ENCODE measurements around the gene ARHGAP29. TPM values are rescaled to one million over a fixed set of nuclear protein-coding genes. Genes with fewer than 3 reads are reported as not detected.

ARHGAP29 gene
- polyA plus RNA-seq, 3 donors = 0.69 to 0.98 (median 0.81) TPM

DNA sequence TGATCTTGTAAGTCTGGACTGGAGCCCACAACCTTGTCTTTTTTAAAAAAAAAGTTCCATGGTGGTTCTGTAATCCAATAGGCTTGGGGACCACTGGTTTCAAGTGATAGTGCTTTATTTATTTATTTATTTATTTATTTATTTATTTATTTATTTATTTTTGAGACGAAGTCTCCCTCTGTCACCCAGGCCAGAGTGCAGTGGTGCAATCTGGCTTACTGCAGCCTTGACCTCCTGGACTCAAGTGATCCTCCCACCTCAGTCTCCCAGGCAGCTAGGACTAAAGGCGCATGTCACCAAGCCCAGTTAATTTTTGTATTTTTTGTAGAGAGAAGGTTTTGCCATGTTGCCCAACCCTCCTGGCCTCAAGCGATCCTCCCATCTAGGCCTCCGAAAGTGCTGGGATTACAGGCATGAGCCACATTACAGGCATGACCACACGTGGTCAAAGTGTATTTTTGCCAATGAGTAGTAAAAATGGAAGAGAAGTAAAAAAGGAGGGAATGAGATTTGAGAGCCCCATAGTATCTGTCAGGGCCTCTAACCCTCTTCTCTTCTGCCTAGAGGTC lies 44.8 kb upstream of the ARHGAP29 start:
- WGBS (ENCODE audit: insufficient coverage) = 100% methylated on average over 2 of the region's 5 CpGs

GRCh38 chr1:94281361-94282142 lies 44.2 kb upstream of the ARHGAP29 start:
- WGBS (ENCODE audit: insufficient coverage) = 87% methylated on average over 3 of the region's 6 CpGs
- H3K27ac Mint-ChIP-seq = no peak overlapping the region
- Histone ChIP-seq H3K27ac (ENCODE audit: low read depth in 1 of 2, low read length in 2 of 2) (no peak overlapping the region), H4K20me1 (ENCODE audit: insufficient read depth, low read length) (no peaks in the 10 kb centered on the region), H3K9ac (ENCODE audit: insufficient read depth, low read length, poor library complexity, severe bottlenecking) (no peak overlapping the region), H3K36me3 (replicated peaks in 1 of 2; ENCODE audit: control insufficient read depth in 1 of 2, insufficient read depth in 2 of 2, low read length in 2 of 2) (no peaks in the 10 kb centered on the region), H3K4me1 (ENCODE audit: control insufficient read depth in 1 of 2, insufficient read depth in 2 of 2, low read length in 2 of 2) (peaks cover 14 to 21% of the 10 kb centered on the region in 2 donors), H3K9me3 (replicated peaks in 1 of 2; ENCODE audit: control insufficient read depth in 1 of 2, insufficient read depth in 1 of 2, low read length in 2 of 2) (no peaks in the 10 kb centered on the region), H3K27me3 (ENCODE audit: control insufficient read depth in 2 of 2, insufficient read depth in 2 of 2, low read length in 2 of 2) (peaks cover 15 to 17% of the 10 kb centered on the region in 2 donors), H2AFZ (ENCODE audit: insufficient read depth, low read depth, low read length, poor library complexity, severe bottlenecking) (no peak overlapping the region), H3K4me3 (replicated peaks in 1 of 3; ENCODE audit: low read depth in 2 of 3, low read length in 3 of 3) (no peak overlapping the region), H3K79me2 (ENCODE audit: insufficient read depth, low read length) (no peaks in the 10 kb centered on the region), H3K4me2 (replicated peaks; ENCODE audit: extremely low read depth, low read length, poor library complexity, severe bottlenecking) (no peak overlapping the region)
- intact Hi-C loops (cut with micrococcal nuclease) = no loop called here
- no peaks in the 10 kb centered on the region for H3K36me3 Mint-ChIP-seq
- peaks cover 0 to 3% (median 0%) of the 10 kb centered on the region in 7 donors for H3K9me3 Mint-ChIP-seq
- TF ChIP-seq, protein P1, sequence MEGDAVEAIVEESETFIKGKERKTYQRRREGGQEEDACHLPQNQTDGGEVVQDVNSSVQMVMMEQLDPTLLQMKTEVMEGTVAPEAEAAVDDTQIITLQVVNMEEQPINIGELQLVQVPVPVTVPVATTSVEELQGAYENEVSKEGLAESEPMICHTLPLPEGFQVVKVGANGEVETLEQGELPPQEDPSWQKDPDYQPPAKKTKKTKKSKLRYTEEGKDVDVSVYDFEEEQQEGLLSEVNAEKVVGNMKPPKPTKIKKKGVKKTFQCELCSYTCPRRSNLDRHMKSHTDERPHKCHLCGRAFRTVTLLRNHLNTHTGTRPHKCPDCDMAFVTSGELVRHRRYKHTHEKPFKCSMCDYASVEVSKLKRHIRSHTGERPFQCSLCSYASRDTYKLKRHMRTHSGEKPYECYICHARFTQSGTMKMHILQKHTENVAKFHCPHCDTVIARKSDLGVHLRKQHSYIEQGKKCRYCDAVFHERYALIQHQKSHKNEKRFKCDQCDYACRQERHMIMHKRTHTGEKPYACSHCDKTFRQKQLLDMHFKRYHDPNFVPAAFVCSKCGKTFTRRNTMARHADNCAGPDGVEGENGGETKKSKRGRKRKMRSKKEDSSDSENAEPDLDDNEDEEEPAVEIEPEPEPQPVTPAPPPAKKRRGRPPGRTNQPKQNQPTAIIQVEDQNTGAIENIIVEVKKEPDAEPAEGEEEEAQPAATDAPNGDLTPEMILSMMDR (IDR thresholded peaks at IDR 0.05) = no peak
- no peak for DNase-seq
- H3K4me1 Mint-ChIP-seq = peaks cover 16% of the 10 kb centered on the region
- H3K4me3 Mint-ChIP-seq = peak overlapping the region in 1 of 2 donors; percentile 30
- peaks cover 8 to 24% (median 8%) of the 10 kb centered on the region in 3 donors for H3K27me3 Mint-ChIP-seq (ENCODE audit: low read depth in 3 of 3)

More for the DNA sequence above, 44.8 kb upstream of the ARHGAP29 start:
- intact Hi-C loops (cut with micrococcal nuclease) = no loop called here
- Histone ChIP-seq H3K9ac (ENCODE audit: insufficient read depth, low read length, poor library complexity, severe bottlenecking) (no peak overlapping the region), H3K4me1 (ENCODE audit: control insufficient read depth in 1 of 2, insufficient read depth in 2 of 2, low read length in 2 of 2) (peaks cover 18 to 21% of the 10 kb centered on the region in 2 donors), H3K27me3 (ENCODE audit: control insufficient read depth in 2 of 2, insufficient read depth in 2 of 2, low read length in 2 of 2) (peaks cover 15 to 17% of the 10 kb centered on the region in 2 donors), H4K20me1 (ENCODE audit: insufficient read depth, low read length) (no peaks in the 10 kb centered on the region), H3K27ac (ENCODE audit: low read depth in 1 of 2, low read length in 2 of 2) (no peak overlapping the region), H2AFZ (ENCODE audit: insufficient read depth, low read depth, low read length, poor library complexity, severe bottlenecking) (no peak overlapping the region), H3K4me2 (replicated peaks; ENCODE audit: extremely low read depth, low read length, poor library complexity, severe bottlenecking) (no peak overlapping the region), H3K4me3 (replicated peaks in 1 of 3; ENCODE audit: low read depth in 2 of 3, low read length in 3 of 3) (no peak overlapping the region), H3K9me3 (replicated peaks in 1 of 2; ENCODE audit: control insufficient read depth in 1 of 2, insufficient read depth in 1 of 2, low read length in 2 of 2) (no peaks in the 10 kb centered on the region), H3K79me2 (ENCODE audit: insufficient read depth, low read length) (no peaks in the 10 kb centered on the region), H3K36me3 (replicated peaks in 1 of 2; ENCODE audit: control insufficient read depth in 1 of 2, insufficient read depth in 2 of 2, low read length in 2 of 2) (no peaks in the 10 kb centered on the region)
- peaks cover 5 to 24% (median 8%) of the 10 kb centered on the region in 3 donors for H3K27me3 Mint-ChIP-seq (ENCODE audit: low read depth in 3 of 3)
- TF ChIP-seq, protein P1 (IDR thresholded peaks at IDR 0.05) = no peak
- DNase-seq = no peak
- H3K27ac Mint-ChIP-seq = no peak overlapping the region
- H3K36me3 Mint-ChIP-seq = no peaks in the 10 kb centered on the region
- H3K4me3 Mint-ChIP-seq = peak overlapping the region in 1 of 2 donors; percentile 22
- H3K4me1 Mint-ChIP-seq = peaks cover 22% of the 10 kb centered on the region
- peaks cover 0 to 3% (median 0%) of the 10 kb centered on the region in 7 donors for H3K9me3 Mint-ChIP-seq

All from CD14-positive monocyte (primary cell).